PC-9 (cell line): ENCODE measurements around the gene PTPRM.

ENCODE experiments used
- CTCF ChIP-seq: fragments of 200-600 bp; sonication (generic); conservative IDR thresholded peaks from 2 replicates; pipeline ENCODE4 v1.6.1; 2017; ENCODE audit warnings: mixed run types, antibody characterized with exemption, mild to moderate bottlenecking, moderate library complexity
- EZH2 ChIP-seq: fragments of 200-600 bp; sonication (generic); IDR thresholded peaks from 2 replicates; pipeline ENCODE4 v1.8.0; 2017; ENCODE audit warnings: antibody characterized with exemption, low read depth

GRCh38 chr18:8217051-8217564, 650.0 kb downstream of the PTPRM start:
- no peak for TF ChIP-seq CTCF
- no peak for TF ChIP-seq EZH2
